ENCODE data around the gene P4HA3.

The P4HA3 gene

GRCh38 chr11:74265256-74265655 lies 46.2 kb downstream of the P4HA3 start:
- Histone ChIP-seq H3K36me3 (ENCODE audit: control insufficient read depth, insufficient read depth, low read length) (no peaks in the 10 kb centered on the region), H3K4me1 (ENCODE audit: control insufficient read depth, insufficient read depth, low read length) (no peaks in the 10 kb centered on the region), H3K27me3 (ENCODE audit: control insufficient read depth, insufficient read depth, low read length) (no peaks in the 10 kb centered on the region; the same call in 1 of the 2 replicates), H3K9ac (ENCODE audit: low read depth, low read length) (no peak overlapping the region), H3K9me3 (ENCODE audit: control insufficient read depth, insufficient read depth, low read length) (no peaks in the 10 kb centered on the region), H3K4me3 (ENCODE audit: low read depth, low read length) (no peak overlapping the region), H3K27ac (ENCODE audit: low read depth, low read length) (no peak overlapping the region)

GRCh38 chr11:74262725-74263124 lies 48.7 kb downstream of the P4HA3 start:
- no peaks in the 10 kb centered on the region for H3K36me3 ChIP-seq (ENCODE audit: control insufficient read depth, insufficient read depth, low read length)
- H3K9ac ChIP-seq (ENCODE audit: low read depth, low read length), result no peak overlapping the region
- H3K4me3 ChIP-seq (ENCODE audit: low read depth, low read length), result no peak overlapping the region
- no peaks in the 10 kb centered on the region for H3K4me1 ChIP-seq (ENCODE audit: control insufficient read depth, insufficient read depth, low read length)
- no peaks in the 10 kb centered on the region; the same call in 1 of the 2 replicates for H3K27me3 ChIP-seq (ENCODE audit: control insufficient read depth, insufficient read depth, low read length)
- no peaks in the 10 kb centered on the region for H3K9me3 ChIP-seq (ENCODE audit: control insufficient read depth, insufficient read depth, low read length)
- H3K27ac ChIP-seq (ENCODE audit: low read depth, low read length), result no peak overlapping the region

- Histone ChIP-seq H3K9ac (ENCODE audit: low read depth, low read length) (no peak overlapping the region), H3K36me3 (ENCODE audit: control insufficient read depth, insufficient read depth, low read length) (peaks cover 15% of the 10 kb centered on the region), H3K4me1 (ENCODE audit: control insufficient read depth, insufficient read depth, low read length) (no peaks in the 10 kb centered on the region), H3K27ac (ENCODE audit: low read depth, low read length) (no peak overlapping the region), H3K9me3 (ENCODE audit: control insufficient read depth, insufficient read depth, low read length) (no peaks in the 10 kb centered on the region), H3K4me3 (ENCODE audit: low read depth, low read length) (no peak overlapping the region), H3K27me3 (ENCODE audit: control insufficient read depth, insufficient read depth, low read length) (no peaks in the 10 kb centered on the region; the same call in 1 of the 2 replicates)
These were observed 53.4 kb downstream of the P4HA3 start for GRCh38 chr11:74257959-74258553.

GRCh38 chr11:74256378-74257133 lies 54.9 kb downstream of the P4HA3 start:
- H3K9me3 ChIP-seq (ENCODE audit: control insufficient read depth, insufficient read depth, low read length), result no peaks in the 10 kb centered on the region
- no peak overlapping the region for H3K27ac ChIP-seq (ENCODE audit: low read depth, low read length)
- H3K27me3 ChIP-seq (ENCODE audit: control insufficient read depth, insufficient read depth, low read length), result no peaks in the 10 kb centered on the region
- H3K4me3 ChIP-seq (ENCODE audit: low read depth, low read length), result no peak overlapping the region
- peaks cover 19% of the 10 kb centered on the region for H3K36me3 ChIP-seq (ENCODE audit: control insufficient read depth, insufficient read depth, low read length)
- no peaks in the 10 kb centered on the region for H3K4me1 ChIP-seq (ENCODE audit: control insufficient read depth, insufficient read depth, low read length)
- H3K9ac ChIP-seq (ENCODE audit: low read depth, low read length), result no peak overlapping the region

- Histone ChIP-seq H3K36me3 (ENCODE audit: control insufficient read depth, insufficient read depth, low read length) (peaks cover 26% of the 10 kb centered on the region), H3K4me1 (ENCODE audit: control insufficient read depth, insufficient read depth, low read length) (no peaks in the 10 kb centered on the region), H3K9ac (ENCODE audit: low read depth, low read length) (no peak overlapping the region), H3K9me3 (ENCODE audit: control insufficient read depth, insufficient read depth, low read length) (no peaks in the 10 kb centered on the region), H3K4me3 (ENCODE audit: low read depth, low read length) (no peak overlapping the region), H3K27ac (ENCODE audit: low read depth, low read length) (no peak overlapping the region), H3K27me3 (ENCODE audit: control insufficient read depth, insufficient read depth, low read length) (no peaks in the 10 kb centered on the region)
These were observed 55.6 kb downstream of the P4HA3 start for GRCh38 chr11:74255741-74256375.

- peaks cover 10% of the 10 kb centered on the region; the same call in 1 of the 2 replicates for H3K4me1 ChIP-seq (ENCODE audit: control insufficient read depth, insufficient read depth, low read length)
- no peaks in the 10 kb centered on the region for H3K27me3 ChIP-seq (ENCODE audit: control insufficient read depth, insufficient read depth, low read length)
- peaks cover 41% of the 10 kb centered on the region for H3K36me3 ChIP-seq (ENCODE audit: control insufficient read depth, insufficient read depth, low read length)
- no peak overlapping the region for H3K27ac ChIP-seq (ENCODE audit: low read depth, low read length)
- no peak overlapping the region for H3K4me3 ChIP-seq (ENCODE audit: low read depth, low read length)
- H3K9me3 ChIP-seq (ENCODE audit: control insufficient read depth, insufficient read depth, low read length), result no peaks in the 10 kb centered on the region
- no peak overlapping the region for H3K9ac ChIP-seq (ENCODE audit: low read depth, low read length)
These were observed 58.1 kb downstream of the P4HA3 start for GRCh38 chr11:74253361-74253760.

- Histone ChIP-seq H3K9ac (ENCODE audit: low read depth, low read length) (no peak overlapping the region), H3K27ac (ENCODE audit: low read depth, low read length) (no peak overlapping the region), H3K4me1 (ENCODE audit: control insufficient read depth, insufficient read depth, low read length) (peaks cover 10% of the 10 kb centered on the region; the same call in 1 of the 2 replicates), H3K36me3 (ENCODE audit: control insufficient read depth, insufficient read depth, low read length) (peaks cover 66% of the 10 kb centered on the region), H3K4me3 (ENCODE audit: low read depth, low read length) (no peak overlapping the region), H3K9me3 (ENCODE audit: control insufficient read depth, insufficient read depth, low read length) (no peaks in the 10 kb centered on the region), H3K27me3 (ENCODE audit: control insufficient read depth, insufficient read depth, low read length) (no peaks in the 10 kb centered on the region)
These were observed 61.9 kb downstream of the P4HA3 start for GRCh38 chr11:74249496-74249895.

- H3K4me1 ChIP-seq (ENCODE audit: control insufficient read depth, insufficient read depth, low read length), result peaks cover 10% of the 10 kb centered on the region; the same call in 1 of the 2 replicates
- H3K4me3 ChIP-seq (ENCODE audit: low read depth, low read length), result no peak overlapping the region
- no peak overlapping the region for H3K27ac ChIP-seq (ENCODE audit: low read depth, low read length)
- H3K36me3 ChIP-seq (ENCODE audit: control insufficient read depth, insufficient read depth, low read length), result peaks cover 62% of the 10 kb centered on the region
- H3K27me3 ChIP-seq (ENCODE audit: control insufficient read depth, insufficient read depth, low read length), result no peaks in the 10 kb centered on the region
- no peak overlapping the region for H3K9ac ChIP-seq (ENCODE audit: low read depth, low read length)
- H3K9me3 ChIP-seq (ENCODE audit: control insufficient read depth, insufficient read depth, low read length), result no peaks in the 10 kb centered on the region
These were observed 63.0 kb downstream of the P4HA3 start for GRCh38 chr11:74248469-74248868.

- Histone ChIP-seq H3K4me3 (ENCODE audit: low read depth, low read length) (no peak overlapping the region), H3K4me1 (ENCODE audit: control insufficient read depth, insufficient read depth, low read length) (no peaks in the 10 kb centered on the region), H3K36me3 (ENCODE audit: control insufficient read depth, insufficient read depth, low read length) (peaks cover 61% of the 10 kb centered on the region), H3K9ac (ENCODE audit: low read depth, low read length) (no peak overlapping the region), H3K9me3 (ENCODE audit: control insufficient read depth, insufficient read depth, low read length) (no peaks in the 10 kb centered on the region), H3K27me3 (ENCODE audit: control insufficient read depth, insufficient read depth, low read length) (no peaks in the 10 kb centered on the region), H3K27ac (ENCODE audit: low read depth, low read length) (no peak overlapping the region)
These were observed 73.2 kb downstream of the P4HA3 start for GRCh38 chr11:74238243-74238642.

- no peak overlapping the region for H3K9ac ChIP-seq (ENCODE audit: low read depth, low read length)
- no peaks in the 10 kb centered on the region for H3K9me3 ChIP-seq (ENCODE audit: control insufficient read depth, insufficient read depth, low read length)
- no peaks in the 10 kb centered on the region for H3K4me1 ChIP-seq (ENCODE audit: control insufficient read depth, insufficient read depth, low read length)
- no peaks in the 10 kb centered on the region for H3K27me3 ChIP-seq (ENCODE audit: control insufficient read depth, insufficient read depth, low read length)
- no peak overlapping the region for H3K27ac ChIP-seq (ENCODE audit: low read depth, low read length)
- peaks cover 64% of the 10 kb centered on the region for H3K36me3 ChIP-seq (ENCODE audit: control insufficient read depth, insufficient read depth, low read length)
- H3K4me3 ChIP-seq (ENCODE audit: low read depth, low read length), result no peak overlapping the region
These were observed 73.9 kb downstream of the P4HA3 start for GRCh38 chr11:74237541-74237940.

GRCh38 chr11:74235121-74235520 lies 76.3 kb downstream of the P4HA3 start:
- Histone ChIP-seq H3K4me1 (ENCODE audit: control insufficient read depth, insufficient read depth, low read length) (no peaks in the 10 kb centered on the region), H3K9ac (ENCODE audit: low read depth, low read length) (no peak overlapping the region), H3K4me3 (ENCODE audit: low read depth, low read length) (no peak overlapping the region), H3K36me3 (ENCODE audit: control insufficient read depth, insufficient read depth, low read length) (peaks cover 70% of the 10 kb centered on the region), H3K9me3 (ENCODE audit: control insufficient read depth, insufficient read depth, low read length) (no peaks in the 10 kb centered on the region), H3K27me3 (ENCODE audit: control insufficient read depth, insufficient read depth, low read length) (no peaks in the 10 kb centered on the region), H3K27ac (ENCODE audit: low read depth, low read length) (no peak overlapping the region)
